Stimulated activated CD4-positive, alpha-beta T cell treated with anti-CD3 and anti-CD28 coated beads, Interleukin-2, amount 100 ng/mL, for 4 hours (primary cell): Measurements from ENCODE around the gene RPTOR.
"Not testable (repeated sequence)": the region's sequence is repeated elsewhere in the genome, so short reads cannot be mapped to it uniquely, and the experiment has no call there.

ENCODE experiments used
- DNase-seq: peaks from one replicate; pipeline ENCODE4 v3.0.0-alpha.2; 2020; ENCODE audit warnings: low read depth

Gene RPTOR

GRCh38 chr17:80555266-80555665 is 10.6 kb downstream of the RPTOR start:
- DNase-seq: no peak

- DNase-seq: no peak
Measured at GRCh38 chr17:80558046-80558445, 13.4 kb downstream of the RPTOR start.

GRCh38 chr17:80559825-80560251 is 15.2 kb downstream of the RPTOR start:
- no peak for DNase-seq

GRCh38 chr17:80561541-80562114 is 17.0 kb downstream of the RPTOR start:
- no peak for DNase-seq

- DNase-seq: no peak
Measured at GRCh38 chr17:80564545-80564944, 19.9 kb downstream of the RPTOR start.

GRCh38 chr17:80565343-80566053 is 20.9 kb downstream of the RPTOR start:
- DNase-seq: no peak

GRCh38 chr17:80566054-80566400 is 21.4 kb downstream of the RPTOR start:
- no peak for DNase-seq

- DNase-seq: no peak
Measured at GRCh38 chr17:80568246-80568645, 23.6 kb downstream of the RPTOR start.

GRCh38 chr17:80569924-80570323 is 25.3 kb downstream of the RPTOR start:
- no peak for DNase-seq

GRCh38 chr17:80573701-80574100 is 29.1 kb downstream of the RPTOR start:
- no peak for DNase-seq

GRCh38 chr17:80574496-80574895 is 29.9 kb downstream of the RPTOR start:
- no peak for DNase-seq

GRCh38 chr17:80575057-80575875 is 30.6 kb downstream of the RPTOR start:
- peak; percentile 86 for DNase-seq

GRCh38 chr17:80577876-80578570 is 33.4 kb downstream of the RPTOR start:
- DNase-seq: no peak

- not testable (repeated sequence) for DNase-seq
Measured at GRCh38 chr17:80578668-80579388, 34.2 kb downstream of the RPTOR start.

- no peak for DNase-seq
Measured at GRCh38 chr17:80582165-80582564, 37.5 kb downstream of the RPTOR start.

- DNase-seq: no peak
Measured at GRCh38 chr17:80584176-80584905, 39.7 kb downstream of the RPTOR start.

- no peak for DNase-seq
Measured at GRCh38 chr17:80585890-80586845, 41.5 kb downstream of the RPTOR start.

GRCh38 chr17:80586846-80587228 is 42.2 kb downstream of the RPTOR start:
- no peak for DNase-seq

GRCh38 chr17:80588702-80589383 is 44.2 kb downstream of the RPTOR start:
- no peak for DNase-seq
